Hepatocyte (in vitro differentiated cells): ENCODE data around the gene BICD1.

Experiments
- EZH2phosphoT487 ChIP-seq: fragments of 200-600 bp; sonication (generic); IDR thresholded peaks from one replicate; pipeline ENCODE4 v1.6.1; 2018; ENCODE audit warnings: antibody characterized with exemption, mild to moderate bottlenecking, low read depth, moderate library complexity; ENCODE audit not compliant: unreplicated experiment, severe bottlenecking
- TF ChIP-seq, protein P1 (sequence below): fragments of 200-600 bp; sonication (generic); IDR thresholded peaks from 2 replicates; pipeline ENCODE4 v1.5.1; 2016; ENCODE audit warnings: antibody characterized with exemption, mild to moderate bottlenecking; ENCODE audit not compliant: poor library complexity

GRCh38 chr12:32217354-32218310 is 111.0 kb downstream of the BICD1 start:
- no peak for TF ChIP-seq EZH2phosphoT487
- TF ChIP-seq, protein P1, sequence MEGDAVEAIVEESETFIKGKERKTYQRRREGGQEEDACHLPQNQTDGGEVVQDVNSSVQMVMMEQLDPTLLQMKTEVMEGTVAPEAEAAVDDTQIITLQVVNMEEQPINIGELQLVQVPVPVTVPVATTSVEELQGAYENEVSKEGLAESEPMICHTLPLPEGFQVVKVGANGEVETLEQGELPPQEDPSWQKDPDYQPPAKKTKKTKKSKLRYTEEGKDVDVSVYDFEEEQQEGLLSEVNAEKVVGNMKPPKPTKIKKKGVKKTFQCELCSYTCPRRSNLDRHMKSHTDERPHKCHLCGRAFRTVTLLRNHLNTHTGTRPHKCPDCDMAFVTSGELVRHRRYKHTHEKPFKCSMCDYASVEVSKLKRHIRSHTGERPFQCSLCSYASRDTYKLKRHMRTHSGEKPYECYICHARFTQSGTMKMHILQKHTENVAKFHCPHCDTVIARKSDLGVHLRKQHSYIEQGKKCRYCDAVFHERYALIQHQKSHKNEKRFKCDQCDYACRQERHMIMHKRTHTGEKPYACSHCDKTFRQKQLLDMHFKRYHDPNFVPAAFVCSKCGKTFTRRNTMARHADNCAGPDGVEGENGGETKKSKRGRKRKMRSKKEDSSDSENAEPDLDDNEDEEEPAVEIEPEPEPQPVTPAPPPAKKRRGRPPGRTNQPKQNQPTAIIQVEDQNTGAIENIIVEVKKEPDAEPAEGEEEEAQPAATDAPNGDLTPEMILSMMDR, result no peak
